ENCODE results near the gene GALNT2.

DNA sequence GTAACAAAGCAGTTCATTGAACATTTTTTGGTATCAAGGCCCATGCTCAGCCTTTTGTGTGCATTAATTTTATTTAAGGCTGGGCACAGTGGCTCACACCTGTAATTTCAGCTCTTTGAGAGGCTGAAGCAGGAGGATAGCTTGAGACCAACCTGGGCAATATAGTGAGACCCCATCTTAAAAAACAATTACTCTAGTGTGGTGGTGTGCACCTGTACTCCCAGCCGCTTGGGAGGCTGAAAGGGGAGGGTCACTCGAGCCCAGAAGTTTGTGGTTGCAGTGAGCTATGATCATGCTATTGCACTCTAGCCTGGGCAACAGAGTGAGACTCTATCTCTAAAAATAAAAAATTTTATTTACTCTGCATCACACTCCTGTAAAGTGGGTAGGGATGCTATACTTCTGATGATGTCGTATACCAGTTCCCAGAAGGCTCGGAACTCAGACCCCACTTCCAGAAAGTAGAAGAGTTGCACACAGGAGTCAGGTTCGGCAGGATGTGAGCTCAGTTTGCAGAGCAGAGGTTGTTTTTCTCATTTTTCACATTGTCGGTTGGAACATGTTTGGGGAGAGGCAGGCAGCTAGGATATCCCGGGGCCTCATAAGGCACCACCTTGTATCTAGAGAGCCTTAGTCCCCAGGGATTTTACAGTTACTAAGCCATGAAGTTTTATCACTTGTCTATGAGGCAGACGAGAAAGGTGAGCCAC lies 144.6 kb downstream of the GALNT2 start:
- TF ChIP-seq, protein P1, sequence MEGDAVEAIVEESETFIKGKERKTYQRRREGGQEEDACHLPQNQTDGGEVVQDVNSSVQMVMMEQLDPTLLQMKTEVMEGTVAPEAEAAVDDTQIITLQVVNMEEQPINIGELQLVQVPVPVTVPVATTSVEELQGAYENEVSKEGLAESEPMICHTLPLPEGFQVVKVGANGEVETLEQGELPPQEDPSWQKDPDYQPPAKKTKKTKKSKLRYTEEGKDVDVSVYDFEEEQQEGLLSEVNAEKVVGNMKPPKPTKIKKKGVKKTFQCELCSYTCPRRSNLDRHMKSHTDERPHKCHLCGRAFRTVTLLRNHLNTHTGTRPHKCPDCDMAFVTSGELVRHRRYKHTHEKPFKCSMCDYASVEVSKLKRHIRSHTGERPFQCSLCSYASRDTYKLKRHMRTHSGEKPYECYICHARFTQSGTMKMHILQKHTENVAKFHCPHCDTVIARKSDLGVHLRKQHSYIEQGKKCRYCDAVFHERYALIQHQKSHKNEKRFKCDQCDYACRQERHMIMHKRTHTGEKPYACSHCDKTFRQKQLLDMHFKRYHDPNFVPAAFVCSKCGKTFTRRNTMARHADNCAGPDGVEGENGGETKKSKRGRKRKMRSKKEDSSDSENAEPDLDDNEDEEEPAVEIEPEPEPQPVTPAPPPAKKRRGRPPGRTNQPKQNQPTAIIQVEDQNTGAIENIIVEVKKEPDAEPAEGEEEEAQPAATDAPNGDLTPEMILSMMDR (IDR thresholded peaks at IDR 0.05; ENCODE audit: poor library complexity) = no peak
- no peak for TF ChIP-seq EZH2phosphoT487 (IDR thresholded peaks at IDR 0.05; ENCODE audit: low read depth, severe bottlenecking, unreplicated experiment)
